ENCODE results near the gene GABRG2.
"Not testable (repeated sequence)": the region's sequence is repeated elsewhere in the genome, so short reads cannot be mapped to it uniquely, and the experiment has no call there.

Gene GABRG2

DNA sequence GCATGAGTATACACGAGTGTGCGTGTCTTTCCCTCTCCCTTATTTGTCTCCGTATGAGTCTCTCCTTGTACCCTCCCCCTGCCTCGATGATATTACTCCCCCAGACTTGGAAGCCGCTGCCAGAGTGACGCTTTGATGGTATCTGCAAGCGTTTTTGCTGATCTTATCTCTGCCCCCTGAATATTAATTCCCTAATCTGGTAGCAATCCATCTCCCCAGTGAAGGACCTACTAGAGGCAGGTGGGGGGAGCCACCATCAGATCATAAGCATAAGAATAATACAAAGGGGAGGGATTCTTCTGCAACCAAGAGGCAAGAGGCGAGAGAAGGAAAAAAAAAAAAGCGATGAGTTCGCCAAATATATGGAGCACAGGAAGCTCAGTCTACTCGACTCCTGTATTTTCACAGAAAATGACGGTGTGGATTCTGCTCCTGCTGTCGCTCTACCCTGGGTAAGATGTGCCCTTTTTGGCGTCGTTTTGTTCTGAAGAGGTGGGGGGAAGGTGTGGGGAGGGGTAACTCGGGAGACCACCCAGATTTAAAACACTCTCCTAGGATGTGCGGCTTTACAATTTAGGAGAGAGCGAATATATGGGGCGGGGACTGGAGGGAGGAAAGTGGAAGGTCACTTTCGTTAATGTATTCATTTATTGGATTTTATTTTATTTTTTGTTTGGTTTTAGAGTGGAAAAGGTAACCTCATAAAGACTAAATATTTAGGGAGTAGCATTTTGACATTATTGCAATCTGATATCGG, at the start of gene GABRG2:
Gene GABRG2, plus strand, starts transcription at position 119 of the 757 bp plus-strand sequence. Its CDS starts 227 bp downstream, at position 346.
- no peak for DNase-seq (ENCODE audit: low read depth)

DNA sequence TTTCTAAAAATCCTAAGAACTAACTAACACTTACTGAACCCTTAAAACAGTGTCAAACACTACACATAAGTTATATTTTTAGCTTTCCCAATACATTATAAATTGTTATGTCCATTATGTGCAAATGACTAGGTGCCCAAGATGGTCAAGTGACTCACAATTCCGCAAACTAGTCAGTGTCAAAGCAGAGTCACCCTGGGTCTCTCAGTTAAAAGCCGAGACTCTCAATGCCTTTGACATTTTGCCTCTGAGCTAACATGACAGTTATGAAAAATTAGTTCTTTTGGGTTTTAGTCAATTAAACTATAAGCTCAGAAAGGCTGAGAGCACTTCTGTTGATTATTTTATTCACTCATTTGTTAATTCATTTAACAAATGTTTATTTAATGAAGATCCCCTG, 42.3 kb upstream of the GABRG2 start:
- DNase-seq (ENCODE audit: low read depth) = no peak

DNA sequence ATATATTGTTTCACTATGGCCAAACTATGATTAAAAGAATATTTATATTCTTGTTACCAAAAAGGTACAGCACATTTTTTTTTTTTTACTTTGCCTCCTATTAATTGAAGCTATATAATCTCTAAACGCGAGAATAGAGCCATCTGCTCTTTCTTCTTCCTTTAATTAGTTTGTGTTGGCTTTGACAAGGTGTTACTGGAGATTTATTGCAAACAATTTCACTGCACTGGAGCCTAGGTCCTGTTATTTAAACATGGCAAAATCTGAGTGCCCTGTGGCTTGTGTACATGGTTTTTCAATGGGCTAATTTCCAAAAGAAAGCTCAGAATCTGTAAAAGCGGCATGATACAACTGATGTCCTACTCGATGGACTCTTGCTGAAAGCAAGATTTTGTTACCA, 40.8 kb upstream of the GABRG2 start:
- DNase-seq (ENCODE audit: low read depth) = no peak

DNA sequence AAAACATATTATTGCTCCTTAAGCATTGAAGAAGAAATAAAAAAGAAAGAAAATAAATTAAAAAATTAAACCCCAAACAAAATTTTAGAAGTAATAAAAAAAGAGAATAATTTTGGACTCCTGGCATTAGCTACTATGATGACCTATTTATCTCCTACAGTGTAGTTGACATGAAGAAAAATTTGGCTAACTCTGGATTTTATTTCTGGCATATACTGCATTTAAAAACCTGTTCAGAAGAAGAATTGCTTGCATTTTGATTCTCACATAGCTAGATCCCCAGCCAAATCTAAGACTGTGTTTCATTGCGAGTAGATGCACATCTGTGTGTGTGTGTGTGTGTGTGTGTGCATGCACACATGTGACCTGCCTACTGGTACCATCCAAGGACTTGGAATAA, 30.1 kb upstream of the GABRG2 start:
- no peak for DNase-seq (ENCODE audit: low read depth)

DNA sequence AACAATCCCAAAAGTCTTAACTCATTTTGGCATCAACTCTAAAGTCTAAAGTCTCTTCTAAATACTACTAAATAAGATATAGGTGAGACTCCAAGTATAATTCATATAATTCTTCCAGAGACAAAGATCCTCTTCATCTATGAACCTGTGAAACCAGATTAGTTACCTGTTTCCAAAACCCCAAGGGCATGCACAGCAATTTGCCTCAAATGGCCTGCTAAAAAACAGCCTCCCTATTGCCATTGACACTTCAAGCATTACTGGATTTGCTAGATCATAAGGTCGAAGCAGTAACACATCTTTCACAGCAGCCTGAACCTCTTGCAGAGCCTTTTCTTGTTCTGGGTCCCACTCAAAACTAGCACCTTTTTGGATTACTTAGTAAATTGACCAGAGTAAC, 20.3 kb upstream of the GABRG2 start:
- DNase-seq (ENCODE audit: low read depth) = no peak

DNA sequence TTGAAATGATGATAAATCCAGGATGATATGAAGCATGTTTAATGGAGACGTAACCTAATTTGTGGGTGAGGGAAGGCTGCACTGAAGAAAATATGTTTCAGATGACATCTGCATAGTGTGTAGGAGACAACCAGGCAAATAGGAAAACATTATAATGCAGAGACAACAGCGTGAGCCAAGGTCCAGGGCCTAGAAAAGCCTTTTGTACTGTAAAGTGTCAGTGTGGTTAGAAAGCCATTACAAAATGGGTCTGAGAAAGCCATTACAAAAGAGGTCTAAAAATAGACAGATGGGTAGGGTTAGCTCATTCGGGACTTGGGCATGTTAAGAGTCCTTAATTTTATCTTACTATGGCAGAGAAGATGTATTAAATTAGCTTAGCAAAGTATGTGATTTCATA, 14.9 kb upstream of the GABRG2 start:
- DNase-seq (ENCODE audit: low read depth) = no peak

DNA sequence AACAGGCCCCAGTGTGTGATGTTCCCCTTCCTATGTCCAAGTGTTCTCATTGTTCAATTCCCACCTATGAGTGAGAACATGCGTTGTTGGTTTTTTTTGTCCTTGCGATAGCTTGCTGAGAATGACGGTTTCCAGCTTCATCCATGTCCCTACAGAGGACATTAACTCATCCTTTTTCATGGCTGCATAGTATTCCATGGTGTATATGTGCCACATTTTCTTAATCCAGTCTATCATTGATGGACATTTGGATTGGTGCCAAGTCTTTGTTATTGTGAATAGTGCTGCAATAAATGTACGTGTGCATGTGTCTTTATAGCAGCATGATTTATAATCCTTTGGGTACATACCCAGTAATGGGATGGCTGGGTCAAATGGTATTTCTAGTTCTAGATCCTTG, 12.5 kb upstream of the GABRG2 start:
- DNase-seq (ENCODE audit: low read depth) = not testable (repeated sequence)

DNA sequence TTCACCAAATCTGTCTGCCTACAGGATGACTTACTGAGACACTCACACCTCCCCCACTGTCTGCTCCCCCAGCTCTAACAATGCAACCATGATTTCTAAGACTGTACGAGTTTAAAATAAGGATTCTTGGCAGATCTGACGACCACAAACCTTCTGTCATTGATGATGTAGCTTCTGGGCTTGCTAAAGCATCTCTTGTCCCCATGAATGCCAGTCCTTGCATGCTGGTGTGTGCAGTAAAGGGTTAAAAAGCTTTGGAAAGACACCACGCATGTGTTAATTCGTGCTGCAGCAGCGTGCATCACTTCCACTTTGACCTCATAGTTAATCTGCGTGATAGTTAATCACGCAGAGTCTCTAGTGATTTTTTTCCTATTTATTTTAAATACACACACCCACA, 411 bp upstream of the GABRG2 start:
- no peak for DNase-seq (ENCODE audit: low read depth)

DNA sequence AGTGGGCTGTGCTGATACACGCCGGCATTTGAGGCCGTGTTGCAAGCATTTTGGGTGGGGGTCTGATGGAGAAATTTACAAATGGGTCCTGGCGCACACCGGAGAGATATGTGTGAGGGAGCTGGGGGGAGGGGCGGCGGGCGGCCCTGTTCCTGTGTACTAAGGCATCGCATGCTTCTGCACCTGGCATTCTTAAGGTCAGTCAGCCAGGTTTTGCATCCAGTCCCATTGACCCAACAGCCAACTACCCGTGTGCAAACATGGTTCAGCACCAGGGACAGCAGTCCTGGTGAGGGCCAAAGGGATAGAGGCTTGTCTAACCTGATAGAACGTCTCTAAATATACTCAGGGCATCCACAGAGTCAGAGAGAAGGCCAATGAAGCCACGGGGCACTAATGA, 839 bp downstream of the GABRG2 start:
- no peak for DNase-seq (ENCODE audit: low read depth)

DNA sequence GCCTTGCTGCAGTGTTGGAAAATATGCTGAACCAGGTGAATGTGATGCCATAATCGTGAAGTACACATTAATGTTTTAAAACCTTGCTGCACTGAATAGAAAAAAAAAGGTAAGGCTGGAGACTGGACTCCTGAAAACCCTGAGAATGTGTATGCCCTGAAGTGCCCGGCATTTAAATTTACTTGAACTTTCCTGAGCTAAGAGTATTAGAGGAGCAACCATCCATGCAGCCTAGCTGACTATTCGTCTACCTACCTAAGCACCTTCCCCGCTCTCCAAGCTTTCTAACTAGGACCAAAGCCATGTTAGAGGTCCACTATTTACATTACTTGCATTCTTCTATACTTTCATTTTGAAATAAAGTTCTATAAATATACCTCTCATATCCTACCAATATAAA, 1.4 kb downstream of the GABRG2 start:
- DNase-seq (ENCODE audit: low read depth) = no peak

DNA sequence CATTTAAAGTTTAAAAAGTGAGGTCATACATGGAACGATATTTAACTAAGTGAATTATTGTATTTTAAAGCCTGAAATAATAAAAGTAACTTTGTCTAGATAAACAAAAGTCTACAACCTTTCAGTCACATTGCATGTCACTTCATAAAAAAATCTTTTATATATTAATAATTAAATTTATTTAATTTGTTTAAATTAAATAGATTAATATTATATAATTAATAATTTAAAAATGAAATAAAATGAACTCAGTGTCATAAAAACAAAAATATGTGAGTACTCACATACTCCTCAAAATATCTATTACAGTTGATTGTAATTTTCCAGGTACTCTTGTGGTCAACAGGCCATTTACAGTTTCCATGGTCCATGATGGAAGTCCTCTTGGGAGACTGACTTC, 11.2 kb downstream of the GABRG2 start:
- DNase-seq (ENCODE audit: low read depth) = no peak

DNA sequence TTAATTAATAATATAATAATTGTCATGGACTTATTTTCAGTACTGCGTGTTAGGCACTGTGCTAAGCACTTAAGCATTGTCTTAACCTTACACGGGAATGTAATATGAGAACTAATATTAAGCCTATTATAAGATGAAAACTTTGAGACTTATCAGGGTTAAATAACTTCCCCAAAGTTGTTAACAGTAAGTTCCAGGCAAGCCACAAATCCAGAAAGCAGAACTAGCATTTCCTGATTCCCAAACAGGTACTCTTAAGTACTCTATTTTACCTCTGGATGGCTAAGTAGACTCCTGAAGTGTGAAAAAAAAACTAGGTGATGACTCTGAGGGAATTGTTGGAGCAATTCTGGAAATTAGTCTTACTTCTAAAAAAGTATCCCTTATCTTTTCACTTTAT, 23.8 kb downstream of the GABRG2 start:
- DNase-seq (ENCODE audit: low read depth) = no peak

DNA sequence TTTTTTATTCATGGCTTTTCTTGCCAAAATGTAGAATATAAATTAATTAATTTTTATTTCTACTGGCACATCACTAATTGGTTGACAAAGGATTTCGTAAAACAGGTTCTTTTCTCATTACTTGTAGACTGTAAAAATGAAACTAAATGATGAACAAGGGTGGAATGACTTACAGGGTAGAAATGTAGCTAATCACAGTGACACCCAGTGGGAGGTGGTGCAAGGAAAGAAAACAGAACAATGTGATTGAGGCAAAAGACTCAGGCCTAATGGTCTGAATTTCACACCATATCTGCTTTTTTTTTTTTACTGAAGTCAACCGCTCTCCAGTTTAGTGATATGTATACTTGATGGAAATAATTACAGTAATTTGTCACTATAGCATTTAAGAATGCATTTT, 28.9 kb downstream of the GABRG2 start:
- DNase-seq (ENCODE audit: low read depth) = no peak

DNA sequence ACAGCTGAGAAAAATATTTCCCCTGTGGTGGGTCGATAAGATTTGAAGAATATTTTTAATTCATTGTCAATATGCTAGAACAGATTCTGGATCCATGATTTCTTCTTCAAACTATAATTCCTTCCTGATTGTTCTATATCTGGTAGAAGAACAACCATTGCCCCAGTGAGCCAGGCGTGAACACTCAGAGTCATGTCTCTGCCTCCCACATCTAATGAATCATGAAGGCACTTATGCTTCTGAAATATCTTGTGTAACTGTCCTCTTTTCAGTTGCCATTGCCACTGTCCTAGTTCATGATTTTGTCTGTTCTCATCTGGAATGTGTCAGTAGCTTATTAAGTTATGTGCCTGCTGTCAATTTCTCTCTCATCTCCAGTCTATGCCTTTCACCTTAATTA, 40.0 kb downstream of the GABRG2 start:
- DNase-seq (ENCODE audit: low read depth) = no peak

DNA sequence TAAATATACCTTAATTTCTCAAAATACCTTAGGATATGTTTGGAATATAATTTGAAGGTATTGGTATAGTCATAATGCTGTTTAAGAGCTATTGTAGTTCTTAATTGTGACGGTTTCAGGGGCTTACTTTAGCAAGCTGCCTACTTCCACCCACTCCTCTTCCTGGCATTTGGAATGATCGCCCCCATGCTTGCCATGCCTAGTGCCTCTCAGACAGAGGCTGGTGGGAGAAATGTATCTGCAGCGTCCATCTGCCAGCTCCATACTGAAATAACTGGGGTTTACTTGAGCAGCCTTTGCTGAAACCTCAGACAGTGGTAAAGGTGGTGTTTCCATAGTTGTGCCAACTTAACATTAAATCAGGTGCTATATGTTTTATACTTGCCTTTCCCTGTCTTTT, 52.2 kb downstream of the GABRG2 start:
- no peak for DNase-seq (ENCODE audit: low read depth)

DNA sequence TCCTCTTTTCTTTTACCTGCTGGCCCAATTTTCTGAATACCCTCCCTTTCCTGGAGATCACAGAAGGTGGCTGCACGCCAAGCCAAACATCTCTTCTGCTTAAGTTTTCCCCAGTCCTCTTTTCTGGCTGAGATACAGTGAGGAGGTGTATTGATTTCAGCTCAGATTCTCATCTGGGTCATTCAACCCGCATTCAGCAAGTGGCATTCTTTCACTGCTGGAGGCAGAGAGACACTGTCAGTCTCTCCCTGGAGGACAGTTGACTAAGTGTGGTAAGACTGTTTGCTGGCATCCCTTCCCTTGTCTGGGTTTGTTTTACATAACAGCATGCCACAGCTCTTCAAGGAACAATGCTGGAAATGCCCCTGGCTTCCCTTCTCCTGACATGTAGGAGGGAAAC, 60.5 kb downstream of the GABRG2 start:
- DNase-seq (ENCODE audit: low read depth) = no peak

DNA sequence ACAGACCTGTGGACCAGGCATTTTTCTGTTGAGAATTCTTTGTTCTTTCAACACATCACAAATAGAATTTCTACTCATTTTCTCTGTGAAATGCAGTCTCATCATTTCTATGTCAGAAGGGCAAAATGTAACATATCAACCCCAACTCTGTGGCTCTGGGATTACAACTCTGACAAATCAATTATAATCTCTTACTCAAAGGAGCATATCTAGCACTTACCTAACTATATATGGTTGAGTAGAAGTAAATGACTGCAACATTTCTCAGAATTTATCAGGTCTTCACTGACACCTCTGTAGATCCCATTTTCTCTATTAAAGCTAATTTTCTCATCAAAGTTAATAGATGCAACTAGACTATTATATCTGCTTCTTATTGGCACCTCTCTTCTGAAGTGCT, 64.8 kb downstream of the GABRG2 start:
- no peak for DNase-seq (ENCODE audit: low read depth)

DNA sequence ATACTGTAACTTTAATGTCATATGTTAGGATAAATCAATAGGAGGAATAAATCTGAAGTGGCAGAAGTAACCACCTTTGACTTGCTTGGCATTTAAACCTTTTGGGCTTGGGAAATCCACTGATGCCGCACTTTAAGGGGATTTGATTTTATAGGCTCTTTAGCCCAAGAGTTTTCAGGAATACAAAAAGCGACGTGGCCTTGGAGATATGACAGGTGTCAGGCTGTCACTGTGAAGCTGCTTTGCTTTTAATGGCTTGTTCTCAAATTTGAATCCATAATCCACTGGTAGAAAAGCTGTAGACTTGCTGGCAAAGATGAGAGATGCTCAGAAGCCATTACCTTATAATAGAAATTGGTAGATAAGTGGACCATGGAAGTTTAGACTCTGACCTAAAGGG, 71.6 kb downstream of the GABRG2 start:
- DNase-seq (ENCODE audit: low read depth) = no peak

DNA sequence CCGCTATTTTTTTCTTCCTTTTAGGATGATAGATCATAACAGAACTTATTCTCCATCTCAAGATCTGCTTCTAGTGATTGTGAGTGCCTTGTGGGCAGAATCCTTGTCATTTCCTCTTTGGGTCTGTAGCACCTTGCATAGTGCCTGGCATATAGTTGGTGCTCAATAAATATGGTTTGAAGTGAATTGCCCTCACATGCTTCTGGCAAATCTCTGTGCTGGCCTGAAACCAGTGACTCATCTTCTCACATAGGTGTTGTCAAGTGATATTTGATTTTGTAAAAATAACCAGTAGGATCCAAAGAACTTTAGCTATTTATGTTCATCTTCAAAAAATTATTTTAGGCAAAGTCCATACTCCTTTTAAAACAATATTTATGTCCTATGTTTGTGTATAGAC, 86.7 kb downstream of the GABRG2 start:
- no peak for DNase-seq (ENCODE audit: low read depth)

DNA sequence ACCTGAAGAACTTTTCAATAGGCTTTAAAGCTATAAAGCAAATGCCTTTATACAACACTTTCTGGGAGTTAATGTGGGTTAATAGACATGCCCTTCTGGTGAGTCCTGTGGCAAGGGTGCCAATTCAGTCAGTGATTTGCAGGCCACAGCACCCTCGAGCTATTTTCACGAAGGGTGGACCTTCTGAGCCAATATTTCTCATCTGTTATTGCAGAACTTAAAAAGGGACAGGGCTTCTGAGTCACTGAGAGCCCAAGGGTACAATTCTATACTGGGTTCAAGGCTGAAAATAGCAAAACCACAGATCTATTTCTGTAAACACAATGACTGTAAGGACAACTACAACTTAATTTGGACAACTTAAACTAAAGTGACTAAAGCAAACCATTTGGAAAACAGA, 92.8 kb downstream of the GABRG2 start:
- no peak for DNase-seq (ENCODE audit: low read depth)

DNA sequence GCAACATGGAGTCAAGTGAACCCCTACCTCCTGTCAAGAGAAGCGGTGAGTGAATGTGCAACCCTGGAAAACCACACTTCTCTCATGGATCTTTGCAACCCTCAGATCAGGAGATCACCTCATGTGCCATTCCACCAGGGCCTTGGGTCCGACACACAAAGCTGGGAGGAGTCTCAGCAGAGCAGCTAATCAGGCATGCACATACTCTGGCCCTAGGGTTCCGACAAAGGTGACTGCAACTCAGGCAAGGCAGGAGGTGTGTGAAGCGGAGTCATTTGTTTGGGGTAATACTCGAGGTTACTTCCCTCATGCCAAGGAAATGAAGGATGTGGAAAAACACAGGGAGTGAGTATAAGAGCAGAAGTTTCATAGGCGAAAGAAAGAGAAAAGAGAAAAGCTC, 96.1 kb downstream of the GABRG2 start:
- no peak for DNase-seq (ENCODE audit: low read depth)

DNA sequence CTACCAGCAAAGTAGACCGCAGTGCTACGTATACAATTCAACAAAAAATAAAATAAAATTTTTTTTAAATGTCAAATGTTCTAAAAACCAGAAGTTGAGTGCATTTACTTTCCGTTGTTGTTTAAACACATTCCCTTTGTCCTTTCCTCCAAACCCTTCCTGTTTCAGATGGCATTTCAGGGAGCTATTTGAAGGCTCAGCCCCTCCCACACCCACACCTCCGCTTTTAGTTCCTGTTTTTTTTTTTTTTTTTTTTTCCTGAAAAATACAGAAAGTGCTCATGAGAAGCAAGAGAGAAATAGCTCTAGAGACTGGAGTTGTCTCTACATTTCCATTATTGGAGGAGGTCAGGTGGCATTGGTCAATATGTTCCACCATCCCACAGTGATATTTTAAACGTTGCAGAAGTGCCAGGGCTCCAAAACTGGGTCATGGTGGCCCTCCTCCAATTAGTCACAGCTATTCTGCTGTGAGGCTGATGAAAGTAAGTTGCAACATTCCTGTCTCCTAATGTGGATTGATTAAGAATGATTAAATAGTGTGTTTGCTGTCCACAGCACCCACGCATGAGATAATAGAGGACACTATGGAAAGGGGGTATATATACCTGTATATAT, 106.9 kb downstream of the GABRG2 start:
- no peak for DNase-seq (ENCODE audit: low read depth)

DNA sequence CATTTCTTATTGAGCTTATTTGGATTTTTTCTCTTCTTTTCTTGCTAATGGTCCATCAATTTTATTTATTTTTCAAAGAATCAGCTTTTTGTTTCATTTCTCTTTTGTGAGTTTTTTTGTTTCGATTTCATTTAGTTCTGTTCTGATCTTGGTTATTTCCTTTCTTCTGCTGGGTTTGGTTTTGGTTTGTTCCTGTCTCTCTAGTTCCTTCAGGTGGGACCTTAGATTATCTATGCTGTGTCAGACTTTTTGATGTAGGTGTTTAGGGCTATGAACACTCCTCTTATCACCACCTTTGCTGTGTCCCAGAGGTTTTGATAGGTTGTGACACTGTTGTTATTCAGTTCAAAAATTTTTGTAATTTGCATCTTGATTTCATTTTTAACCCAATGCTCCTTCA, 119.8 kb downstream of the GABRG2 start:
- no peak for DNase-seq (ENCODE audit: low read depth)

DNA sequence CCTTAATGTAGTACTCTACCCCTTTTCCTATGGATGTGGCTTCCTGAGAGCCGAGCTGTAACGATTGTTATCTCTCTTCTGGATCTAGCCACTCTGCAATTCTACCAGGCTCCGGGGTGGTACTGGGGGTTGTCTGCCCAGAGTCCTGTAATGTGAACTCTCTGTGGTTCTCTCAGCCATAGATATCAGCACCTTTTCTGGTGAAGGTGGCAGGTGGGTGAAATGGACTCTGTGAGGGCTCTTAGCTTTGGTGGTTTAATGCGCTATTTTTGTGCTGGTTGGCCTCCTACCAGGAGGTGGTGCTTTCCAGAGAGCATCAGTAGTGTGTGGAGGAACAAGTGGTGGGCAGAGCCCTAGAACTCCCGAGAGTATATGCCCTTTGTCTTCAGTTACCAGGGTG, 122.1 kb downstream of the GABRG2 start:
- DNase-seq (ENCODE audit: low read depth) = no peak
